Measurements from ENCODE around the gene NQO2. TPM values are rescaled to one million over a fixed set of nuclear protein-coding genes. Genes with fewer than 3 reads are reported as not detected.
A peak's percentile ranks its signal among the peaks of the same experiment; 100 is the strongest.

The NQO2 gene
- total RNA-seq, 6 donors from 2014 or later: 10.6 to 34.3 (median 18.6) TPM

DNA sequence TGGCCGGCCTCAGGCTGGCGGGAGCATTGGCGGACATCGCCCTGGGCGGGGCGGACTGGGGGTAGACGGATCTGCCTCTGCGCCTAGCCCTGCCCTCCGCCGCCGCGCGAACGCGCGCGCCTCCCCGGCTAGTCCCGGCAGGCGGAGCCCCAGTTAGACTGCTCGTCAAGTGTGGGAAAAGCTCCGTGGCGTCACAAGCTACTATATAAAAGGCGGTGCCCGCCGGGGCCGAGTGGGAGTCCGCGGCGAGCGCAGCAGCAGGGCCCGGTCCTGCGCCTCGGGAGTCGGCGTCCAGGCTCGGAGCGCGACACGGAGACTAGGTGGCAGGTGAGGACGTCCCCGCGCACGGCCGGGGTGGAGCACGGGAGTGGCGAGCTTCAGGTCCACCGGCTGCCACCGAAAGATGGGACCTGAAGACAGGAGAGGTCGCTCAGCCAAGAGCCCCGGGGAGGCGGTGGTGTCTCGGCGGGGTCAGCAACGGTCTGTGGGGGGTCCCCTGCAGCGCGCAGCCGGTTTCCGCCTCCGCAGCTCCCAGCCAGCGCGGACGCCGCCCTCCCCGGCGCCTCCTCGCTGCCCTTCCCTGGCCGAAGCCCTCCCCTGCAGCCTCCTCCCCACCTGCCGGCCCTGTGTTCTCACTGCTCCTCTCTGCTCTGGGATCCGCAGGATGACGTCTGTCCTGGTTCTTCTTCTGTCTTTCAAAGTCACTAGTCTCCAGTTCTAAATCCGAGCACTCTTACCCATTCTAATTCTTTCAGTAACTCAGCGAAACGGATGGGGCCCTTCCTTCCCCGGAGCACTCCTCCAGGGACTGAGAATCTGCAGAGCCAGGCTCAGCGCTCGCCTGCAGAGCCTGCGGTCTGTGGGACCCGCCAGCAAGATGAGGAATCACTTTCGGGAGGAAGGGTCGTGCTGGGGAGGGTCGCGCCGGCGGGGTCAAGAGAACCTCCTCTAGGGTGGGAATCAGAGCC lies 64.3 kb downstream of the NQO2 start:
- Histone ChIP-seq H3K4me3 (peak overlapping the region; percentile 74 to 88 (median 78)), H3K36me3 (no peaks in the 10 kb centered on the region), H3K27ac (peak overlapping the region; percentile 92 to 97 (median 96)), H3K27me3 (no peaks in the 10 kb centered on the region), H3K9me3 (no peaks in the 10 kb centered on the region), H3K4me1 (peaks cover 14 to 28% (median 14%) of the 10 kb centered on the region in 4 donors)
- WGBS, 2 donors: 1 to 2% methylated on average over 27 to 35 of the region's 85 CpGs
- TF ChIP-seq EP300 (IDR thresholded peaks at IDR 0.05): peak in 1 of 4 donors; percentile 53
- peak; percentile 97 to 99 for TF ChIP-seq POLR2AphosphoS5 (IDR thresholded peaks at IDR 0.05)
- TF ChIP-seq, protein P1, sequence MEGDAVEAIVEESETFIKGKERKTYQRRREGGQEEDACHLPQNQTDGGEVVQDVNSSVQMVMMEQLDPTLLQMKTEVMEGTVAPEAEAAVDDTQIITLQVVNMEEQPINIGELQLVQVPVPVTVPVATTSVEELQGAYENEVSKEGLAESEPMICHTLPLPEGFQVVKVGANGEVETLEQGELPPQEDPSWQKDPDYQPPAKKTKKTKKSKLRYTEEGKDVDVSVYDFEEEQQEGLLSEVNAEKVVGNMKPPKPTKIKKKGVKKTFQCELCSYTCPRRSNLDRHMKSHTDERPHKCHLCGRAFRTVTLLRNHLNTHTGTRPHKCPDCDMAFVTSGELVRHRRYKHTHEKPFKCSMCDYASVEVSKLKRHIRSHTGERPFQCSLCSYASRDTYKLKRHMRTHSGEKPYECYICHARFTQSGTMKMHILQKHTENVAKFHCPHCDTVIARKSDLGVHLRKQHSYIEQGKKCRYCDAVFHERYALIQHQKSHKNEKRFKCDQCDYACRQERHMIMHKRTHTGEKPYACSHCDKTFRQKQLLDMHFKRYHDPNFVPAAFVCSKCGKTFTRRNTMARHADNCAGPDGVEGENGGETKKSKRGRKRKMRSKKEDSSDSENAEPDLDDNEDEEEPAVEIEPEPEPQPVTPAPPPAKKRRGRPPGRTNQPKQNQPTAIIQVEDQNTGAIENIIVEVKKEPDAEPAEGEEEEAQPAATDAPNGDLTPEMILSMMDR (IDR thresholded peaks at IDR 0.05): peak in 3 of 6 experiments; percentile 33 to 58 (median 47)
- TF ChIP-seq POLR2A (IDR thresholded peaks at IDR 0.05): peak; percentile 95 to 99 (median 99)
- ATAC-seq (ENCODE audit: low FRiP score in 2 of 2): peak; percentile 96 to 98
- DNase-seq: peak; percentile 98 to 99

DNA sequence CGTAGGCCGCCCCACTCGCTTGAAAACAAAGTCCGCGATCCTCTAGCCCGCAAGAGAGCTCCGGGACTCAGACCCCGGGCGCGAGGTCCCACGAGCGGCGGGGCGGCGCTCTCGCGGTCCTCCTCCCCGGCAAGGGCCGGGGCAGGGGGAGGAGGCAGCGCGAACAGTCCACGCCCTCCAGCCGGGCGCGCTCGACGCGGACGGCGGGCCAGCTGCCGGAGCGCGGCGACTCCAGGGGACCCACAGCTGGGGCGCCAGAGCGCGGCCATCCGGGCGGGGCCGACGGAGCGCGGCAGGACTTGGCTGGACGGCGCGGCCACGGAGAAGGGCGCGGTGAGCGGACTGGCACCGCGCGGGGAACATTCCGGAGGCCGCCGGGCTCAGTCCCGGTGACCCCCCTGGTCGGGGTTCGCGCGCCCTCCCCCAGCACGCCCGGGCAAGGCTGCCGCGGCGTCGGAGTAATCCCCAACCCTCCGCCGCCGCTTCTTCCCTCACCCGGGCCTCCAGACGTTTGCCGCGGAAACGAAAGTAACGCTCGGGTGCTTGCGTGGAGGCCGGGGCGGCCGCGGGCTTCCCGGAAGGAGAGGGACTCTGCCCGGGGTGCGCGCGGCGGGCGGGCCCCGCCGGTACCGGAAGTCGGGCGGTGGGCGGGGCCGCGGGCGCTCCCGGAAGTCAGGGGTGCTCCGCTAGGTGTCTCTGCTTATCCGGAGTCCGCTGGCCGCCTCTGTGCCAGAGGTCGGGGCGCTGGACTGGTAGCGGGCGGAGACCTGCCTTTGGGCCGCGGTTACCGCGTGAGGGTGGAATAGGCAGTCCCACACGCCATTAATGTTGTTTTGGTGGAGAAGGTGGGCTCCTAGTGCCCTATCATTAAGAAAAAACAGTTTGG lies 68.9 kb downstream of the NQO2 start, which contains the start of gene RIPK1:
Gene RIPK1, plus strand, starts transcription at position 166 of the 886 bp plus-strand sequence. CDS start 8,330 bp downstream, outside the sequence.
- H3K4me3 ChIP-seq: peak within 1 kb of the TSS; percentile 77 to 93 (median 92)
- peak within 1 kb of the TSS; percentile 98 to 100 (median 100) for H3K27ac ChIP-seq
- DNase-seq (peak; percentile 95 to 100), ATAC-seq (ENCODE audit: low FRiP score in 2 of 2) (peak; percentile 95)
- H3K4me1 ChIP-seq: peaks cover 32 to 59% (median 36%) of the 10 kb centered on the region in 4 donors
- H3K9me3 ChIP-seq: no peaks in the 10 kb centered on the region
- no peaks in the 10 kb centered on the region for H3K36me3 ChIP-seq
- no peaks in the 10 kb centered on the region for H3K27me3 ChIP-seq
- 0% methylated on average over 8 to 40 of the region's 112 CpGs for WGBS, 2 donors
- TF ChIP-seq POLR2A (IDR thresholded peaks at IDR 0.05) (peak; percentile 65 to 97 (median 92)), POLR2AphosphoS5 (IDR thresholded peaks at IDR 0.05) (peak; percentile 90 to 93), EP300 (IDR thresholded peaks at IDR 0.05) (peak in 1 of 4 donors; percentile 32)
- TF ChIP-seq, protein P1 (IDR thresholded peaks at IDR 0.05): peak in 5 of 6 experiments; percentile 13 to 50 (median 26)

Small RNAs within 50 kb of the gene (small RNA-seq; reads per million reads assigned to genes)
- gene AL133351.4: 0 reads per million in 4 donors

Other genes starting within 250 kb of the NQO2 start
- gene MYLK4, start 249.0 kb upstream of the NQO2 start, total RNA-seq: 1 to 10 TPM in 5 of 6 donors, under 1 TPM in 1; 0.64 to 2.6 (median 1.2) TPM
- 100 to 1,000 TPM in 1 of 6 donors, 10 to 100 TPM in 5; 38.7 to 101 (median 59.2) TPM for gene WRNIP1, start 234.5 kb upstream of the NQO2 start, total RNA-seq
- gene SERPINB1, start 158.0 kb upstream of the NQO2 start, total RNA-seq: 100 to 1,000 TPM in 4 of 6 donors, 10 to 100 TPM in 2; 56.6 to 184 (median 102) TPM
- 10 to 100 TPM in 2 of 6 donors, 1 to 10 TPM in 4; 7.7 to 14.0 (median 9.3) TPM for gene SERPINB9, start 96.6 kb upstream of the NQO2 start, total RNA-seq
- gene SERPINB6, start 28.3 kb upstream of the NQO2 start, total RNA-seq: 100 to 1,000 TPM; 133 to 181 (median 150) TPM
- gene RIPK1, start 68.6 kb downstream of the NQO2 start, total RNA-seq: 10 to 100 TPM; 20.6 to 35.6 (median 26.6) TPM
- gene BPHL, start 118.8 kb downstream of the NQO2 start, total RNA-seq: 10 to 100 TPM in 3 of 6 donors, 1 to 10 TPM in 3; 6.3 to 16.8 (median 11.2) TPM
- gene TUBB2A, start 157.7 kb downstream of the NQO2 start, total RNA-seq: 10 to 100 TPM in 5 of 6 donors, 1 to 10 TPM in 1; 6.3 to 29.5 (median 15.1) TPM
- gene TUBB2B, start 227.8 kb downstream of the NQO2 start, total RNA-seq: 1 to 10 TPM in 4 of 6 donors, under 1 TPM in 1, not detected in 1; 0.67 to 4.1 (median 1.7) TPM